Neural crest cell (in vitro differentiated cells): ENCODE data around the gene PANK4. TPM values are rescaled to one million over a fixed set of nuclear protein-coding genes. Genes with fewer than 3 reads are reported as not detected.

Source experiments
- DNase-seq: peaks from one replicate; pipeline ENCODE4 v3.0.0; 2021; ENCODE audit warnings: low read depth, mixed read lengths, low spot score
- H3K27ac Mint-ChIP-seq: one replicate; pipeline ENCODE4 v1.8.0; 2021; ENCODE audit warnings: mild to moderate bottlenecking, mixed read lengths; ENCODE audit not compliant: unreplicated experiment
- H3K27me3 Mint-ChIP-seq: 2 replicates; pipeline ENCODE4 v1.8.0; 2021; ENCODE audit warnings: low read depth, mild to moderate bottlenecking, mixed read lengths
- H3K36me3 Mint-ChIP-seq: 2 replicates; pipeline ENCODE4 v1.8.0; 2021; ENCODE audit warnings: low read depth, mild to moderate bottlenecking, mixed read lengths
- H3K4me1 Mint-ChIP-seq: 2 replicates; pipeline ENCODE4 v1.8.0; 2021; ENCODE audit warnings: mixed read lengths
- H3K4me3 Mint-ChIP-seq: one replicate; pipeline ENCODE4 v1.8.0; 2021; ENCODE audit warnings: mild to moderate bottlenecking, mixed read lengths
- H3K9me3 Mint-ChIP-seq: 2 replicates; pipeline ENCODE4 v1.8.0; 2021; ENCODE audit warnings: mixed read lengths
- total RNA-seq: library from RNA; stranded (reverse); gene quantifications from 2 replicates; pipeline ENCODE4 v1.2.1, GENCODE V29; 2021
- TF ChIP-seq, protein P1 (sequence below): fragments of 200-600 bp; sonication (generic); conservative IDR thresholded peaks from 2 replicates; pipeline ENCODE4 v1.5.0; 2021; ENCODE audit warnings: antibody characterized with exemption, mild to moderate bottlenecking

PANK4 gene
- total RNA-seq, 1 donor from 2014 or later, result 65.5 TPM

GRCh38 chr1:2525572-2525919 lies 850 bp downstream of the PANK4 start:
- Mint-ChIP-seq H3K27me3 (peaks cover 27% of the 10 kb centered on the region), H3K27ac (no peak overlapping the region), H3K9me3 (no peaks in the 10 kb centered on the region), H3K4me1 (peaks cover 30% of the 10 kb centered on the region), H3K36me3 (no peaks in the 10 kb centered on the region), H3K4me3 (peak overlapping the region; percentile 98)
- TF ChIP-seq, protein P1, sequence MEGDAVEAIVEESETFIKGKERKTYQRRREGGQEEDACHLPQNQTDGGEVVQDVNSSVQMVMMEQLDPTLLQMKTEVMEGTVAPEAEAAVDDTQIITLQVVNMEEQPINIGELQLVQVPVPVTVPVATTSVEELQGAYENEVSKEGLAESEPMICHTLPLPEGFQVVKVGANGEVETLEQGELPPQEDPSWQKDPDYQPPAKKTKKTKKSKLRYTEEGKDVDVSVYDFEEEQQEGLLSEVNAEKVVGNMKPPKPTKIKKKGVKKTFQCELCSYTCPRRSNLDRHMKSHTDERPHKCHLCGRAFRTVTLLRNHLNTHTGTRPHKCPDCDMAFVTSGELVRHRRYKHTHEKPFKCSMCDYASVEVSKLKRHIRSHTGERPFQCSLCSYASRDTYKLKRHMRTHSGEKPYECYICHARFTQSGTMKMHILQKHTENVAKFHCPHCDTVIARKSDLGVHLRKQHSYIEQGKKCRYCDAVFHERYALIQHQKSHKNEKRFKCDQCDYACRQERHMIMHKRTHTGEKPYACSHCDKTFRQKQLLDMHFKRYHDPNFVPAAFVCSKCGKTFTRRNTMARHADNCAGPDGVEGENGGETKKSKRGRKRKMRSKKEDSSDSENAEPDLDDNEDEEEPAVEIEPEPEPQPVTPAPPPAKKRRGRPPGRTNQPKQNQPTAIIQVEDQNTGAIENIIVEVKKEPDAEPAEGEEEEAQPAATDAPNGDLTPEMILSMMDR, result no peak
- no peak for DNase-seq

DNA sequence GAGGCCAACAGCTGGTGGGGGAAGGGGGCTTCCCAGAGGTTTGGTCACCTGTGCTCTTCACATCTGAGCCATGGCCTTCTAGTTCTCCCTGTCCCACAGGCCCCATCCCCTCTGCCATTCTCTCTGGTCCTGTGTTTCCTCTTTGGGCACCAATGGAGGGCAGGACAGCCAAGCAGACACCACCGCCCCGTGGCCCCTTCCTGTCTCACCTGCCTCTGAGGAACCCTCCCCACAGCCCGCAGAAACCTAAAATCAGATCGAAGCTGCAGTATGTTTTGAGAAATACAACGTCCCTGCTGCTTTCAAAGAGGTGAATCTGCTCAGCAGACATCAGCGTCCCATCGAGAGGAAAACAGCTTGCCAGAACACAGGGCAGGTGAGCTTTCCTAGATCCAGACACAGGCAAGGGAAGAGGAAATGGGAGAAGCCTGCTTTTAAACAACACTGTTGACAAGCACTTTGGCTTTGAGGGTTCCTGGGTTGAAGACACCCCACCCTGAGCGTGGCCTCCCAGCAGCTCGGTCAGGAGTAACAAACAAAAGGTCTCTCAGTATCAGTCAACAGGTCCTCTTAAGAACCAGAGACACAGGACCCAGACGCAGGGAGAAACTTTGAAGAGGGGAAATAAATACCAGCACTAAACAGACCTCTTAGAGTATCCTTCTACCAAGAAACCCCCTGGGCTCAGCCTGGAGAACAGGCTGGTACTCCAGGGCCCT lies 2.3 kb downstream of the PANK4 start:
- Mint-ChIP-seq H3K9me3 (no peaks in the 10 kb centered on the region), H3K27ac (peak overlapping the region; percentile 16), H3K36me3 (no peaks in the 10 kb centered on the region), H3K27me3 (peaks cover 21% of the 10 kb centered on the region), H3K4me3 (peak overlapping the region; percentile 98), H3K4me1 (peaks cover 30% of the 10 kb centered on the region)
- TF ChIP-seq, protein P1, result no peak
- no peak for DNase-seq

- Mint-ChIP-seq H3K4me3 (peak overlapping the region; percentile 70), H3K9me3 (no peaks in the 10 kb centered on the region), H3K27me3 (peaks cover 14% of the 10 kb centered on the region), H3K36me3 (no peaks in the 10 kb centered on the region), H3K27ac (no peak overlapping the region), H3K4me1 (peaks cover 30% of the 10 kb centered on the region)
- no peak for DNase-seq
- TF ChIP-seq, protein P1, result no peak
These were observed 3.1 kb downstream of the PANK4 start for GRCh38 chr1:2523191-2523890.

GRCh38 chr1:2522230-2522629 lies 4.2 kb downstream of the PANK4 start:
- no peaks in the 10 kb centered on the region for H3K9me3 Mint-ChIP-seq
- peaks cover 28% of the 10 kb centered on the region for H3K4me1 Mint-ChIP-seq
- peak overlapping the region; percentile 20 for H3K27ac Mint-ChIP-seq
- peaks cover 5% of the 10 kb centered on the region for H3K27me3 Mint-ChIP-seq
- no peaks in the 10 kb centered on the region for H3K36me3 Mint-ChIP-seq
- peak overlapping the region; percentile 70 for H3K4me3 Mint-ChIP-seq
- TF ChIP-seq, protein P1, result no peak
- no peak for DNase-seq

DNA sequence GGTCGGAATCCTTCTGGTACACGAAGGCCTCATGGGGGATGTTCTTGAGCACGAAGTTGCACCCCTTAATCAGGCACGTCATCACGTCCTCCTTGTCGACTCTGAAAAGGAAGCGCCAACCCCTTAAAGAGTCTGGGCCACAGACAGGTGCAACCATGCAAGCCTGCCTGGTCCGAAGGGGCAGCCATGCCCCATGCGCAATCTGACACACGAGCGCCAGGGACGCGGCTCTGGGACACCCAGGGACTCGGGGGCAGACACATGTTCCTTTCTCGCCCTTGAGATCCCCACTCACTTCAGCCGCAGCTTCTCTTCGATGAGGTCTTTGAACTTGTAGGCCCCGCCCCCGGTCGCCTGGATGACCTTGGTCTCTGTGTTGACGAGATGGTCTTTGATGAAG lies 5.6 kb downstream of the PANK4 start:
- Mint-ChIP-seq H3K36me3 (no peaks in the 10 kb centered on the region), H3K27me3 (no peaks in the 10 kb centered on the region), H3K4me3 (no peak overlapping the region), H3K27ac (no peak overlapping the region), H3K4me1 (peaks cover 18% of the 10 kb centered on the region), H3K9me3 (no peaks in the 10 kb centered on the region)
- no peak for DNase-seq
- TF ChIP-seq, protein P1, result no peak
